ENCODE data around the gene FURIN.

- TF ChIP-seq, protein P1, sequence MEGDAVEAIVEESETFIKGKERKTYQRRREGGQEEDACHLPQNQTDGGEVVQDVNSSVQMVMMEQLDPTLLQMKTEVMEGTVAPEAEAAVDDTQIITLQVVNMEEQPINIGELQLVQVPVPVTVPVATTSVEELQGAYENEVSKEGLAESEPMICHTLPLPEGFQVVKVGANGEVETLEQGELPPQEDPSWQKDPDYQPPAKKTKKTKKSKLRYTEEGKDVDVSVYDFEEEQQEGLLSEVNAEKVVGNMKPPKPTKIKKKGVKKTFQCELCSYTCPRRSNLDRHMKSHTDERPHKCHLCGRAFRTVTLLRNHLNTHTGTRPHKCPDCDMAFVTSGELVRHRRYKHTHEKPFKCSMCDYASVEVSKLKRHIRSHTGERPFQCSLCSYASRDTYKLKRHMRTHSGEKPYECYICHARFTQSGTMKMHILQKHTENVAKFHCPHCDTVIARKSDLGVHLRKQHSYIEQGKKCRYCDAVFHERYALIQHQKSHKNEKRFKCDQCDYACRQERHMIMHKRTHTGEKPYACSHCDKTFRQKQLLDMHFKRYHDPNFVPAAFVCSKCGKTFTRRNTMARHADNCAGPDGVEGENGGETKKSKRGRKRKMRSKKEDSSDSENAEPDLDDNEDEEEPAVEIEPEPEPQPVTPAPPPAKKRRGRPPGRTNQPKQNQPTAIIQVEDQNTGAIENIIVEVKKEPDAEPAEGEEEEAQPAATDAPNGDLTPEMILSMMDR (IDR thresholded peaks at IDR 0.05): no peak
- TF ChIP-seq POLR2AphosphoS5 (IDR thresholded peaks at IDR 0.05; ENCODE audit: insufficient read depth in 1 of 2, low read depth in 1 of 2) (no peak), POLR2A (IDR thresholded peaks at IDR 0.05) (no peak)
Observed at GRCh38 chr15:90836296-90836871, 32.0 kb upstream of the FURIN start.

Data from vagina (tissue), 2 donors.